GM08714 (cell line): Measurements from ENCODE around the gene CPVL.

Experiments used
- H3K4me3 ChIP-seq: fragments of 200-500 bp; sonication (Bioruptor generic); 2 replicates; pipeline ENCODE4 v1.5.1; 2014; ENCODE audit warnings: mild to moderate bottlenecking, low read length, inconsistent platforms
- ZNF274 ChIP-seq: IDR thresholded peaks from 2 replicates; pipeline ENCODE4 v1.6.1; 2012; ENCODE audit warnings: mild to moderate bottlenecking, low read depth, low read length

The CPVL gene

DNA sequence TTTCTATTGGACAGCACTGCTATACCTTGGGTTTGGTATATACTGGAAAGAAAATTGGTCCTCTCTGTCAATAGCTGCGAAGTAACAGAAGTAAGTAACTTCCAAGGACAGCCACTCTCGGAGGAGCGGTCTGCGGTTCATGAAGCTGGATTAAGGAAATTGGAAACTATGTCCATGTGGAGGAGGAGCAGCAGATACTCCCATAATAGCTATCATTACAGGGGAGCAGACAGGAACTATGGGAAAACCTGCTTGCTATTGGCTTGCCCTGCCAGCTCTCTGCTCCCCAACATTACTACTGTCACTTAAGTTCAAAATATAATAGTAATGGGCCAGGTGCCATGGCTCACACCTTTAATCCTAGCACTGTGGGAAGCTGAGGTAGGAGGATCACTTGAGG, 104.3 kb downstream of the CPVL start:
- TF ChIP-seq ZNF274, result no peak
- H3K4me3 ChIP-seq, result no peak overlapping the region

GRCh38 chr7:29040579-29040925, 105.8 kb downstream of the CPVL start:
- no peak for TF ChIP-seq ZNF274
- H3K4me3 ChIP-seq, result no peak overlapping the region

- no peak for TF ChIP-seq ZNF274
- no peak overlapping the region for H3K4me3 ChIP-seq
Observed at GRCh38 chr7:29039821-29040578, 106.3 kb downstream of the CPVL start.

DNA sequence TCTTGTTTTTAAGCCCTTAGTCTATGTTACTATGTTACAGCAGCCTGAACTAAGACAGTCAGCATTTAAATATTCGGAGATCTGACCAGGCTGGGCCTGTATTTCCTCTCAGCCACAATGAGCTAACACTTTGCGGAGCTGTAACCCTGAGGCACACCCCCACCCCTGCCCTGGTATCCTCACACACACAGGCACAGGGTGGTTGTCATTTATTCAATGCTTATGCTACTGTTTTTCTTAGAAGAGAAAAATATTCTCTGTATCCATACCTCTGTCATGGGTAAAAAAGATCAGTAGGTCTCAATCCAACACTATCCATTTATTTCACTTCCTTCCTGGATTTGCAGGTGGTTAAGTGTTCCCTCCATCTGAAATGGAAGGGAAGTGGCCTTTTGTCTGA, 107.9 kb downstream of the CPVL start:
- no peak for TF ChIP-seq ZNF274
- H3K4me3 ChIP-seq, result no peak overlapping the region

- no peak overlapping the region for H3K4me3 ChIP-seq
- no peak for TF ChIP-seq ZNF274
Observed at GRCh38 chr7:29035044-29035740, 111.1 kb downstream of the CPVL start.

GRCh38 chr7:29033584-29033983, 112.8 kb downstream of the CPVL start:
- no peak for TF ChIP-seq ZNF274
- no peak overlapping the region for H3K4me3 ChIP-seq

DNA sequence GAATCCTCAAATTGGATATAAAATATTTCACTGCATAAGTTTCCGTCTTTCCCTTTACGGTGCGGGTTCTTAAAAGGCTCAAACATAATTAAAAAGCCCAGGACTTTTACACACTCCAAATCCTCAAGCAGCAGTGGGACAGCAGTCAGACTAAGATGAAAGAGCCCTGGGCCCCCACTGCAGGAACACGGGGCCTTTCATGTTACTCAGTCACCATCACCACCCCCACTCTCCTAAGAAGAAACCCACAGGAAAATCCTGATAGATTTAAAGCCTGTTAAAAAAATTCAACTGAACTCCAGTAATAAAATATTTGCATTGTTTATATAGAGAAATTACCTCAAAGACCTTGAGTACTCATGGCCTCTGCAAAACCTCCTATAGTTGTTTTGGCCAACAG, 114.2 kb downstream of the CPVL start:
- H3K4me3 ChIP-seq, result no peak overlapping the region
- TF ChIP-seq ZNF274, result no peak

GRCh38 chr7:29030781-29031275, 115.5 kb downstream of the CPVL start:
- no peak for TF ChIP-seq ZNF274
- no peak overlapping the region for H3K4me3 ChIP-seq

DNA sequence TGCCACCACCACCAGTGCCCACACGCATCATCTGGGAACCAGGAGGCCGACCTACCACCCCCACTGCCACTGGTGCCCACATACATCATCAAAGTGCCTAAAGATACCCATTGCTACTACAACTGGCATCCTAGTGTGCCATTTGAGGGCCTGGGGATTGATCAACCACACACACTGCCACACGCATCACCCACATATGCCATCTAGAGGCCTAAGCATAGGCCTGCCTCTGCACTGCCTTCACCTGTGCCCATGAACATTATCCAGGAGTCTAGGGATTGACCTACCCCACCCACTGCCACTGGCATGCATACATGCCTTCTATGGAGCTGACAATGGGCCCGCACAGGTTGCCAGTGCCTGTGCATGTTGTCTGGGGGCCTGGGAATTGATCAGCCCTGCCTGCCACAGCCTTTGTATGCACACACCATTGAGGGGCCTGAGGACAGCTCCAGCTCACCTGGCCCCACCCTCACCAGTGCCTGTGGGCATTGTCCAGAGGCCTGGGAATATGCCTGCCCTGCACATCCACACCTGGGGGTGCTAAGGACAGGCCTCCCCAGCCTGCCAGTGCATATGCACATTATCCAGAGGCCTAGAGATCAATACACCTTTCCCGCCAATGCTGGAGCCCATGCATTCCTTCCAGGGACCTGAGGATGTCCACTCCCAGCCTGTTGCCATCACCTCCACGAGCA, 123.9 kb downstream of the CPVL start:
- no peak for TF ChIP-seq ZNF274

DNA sequence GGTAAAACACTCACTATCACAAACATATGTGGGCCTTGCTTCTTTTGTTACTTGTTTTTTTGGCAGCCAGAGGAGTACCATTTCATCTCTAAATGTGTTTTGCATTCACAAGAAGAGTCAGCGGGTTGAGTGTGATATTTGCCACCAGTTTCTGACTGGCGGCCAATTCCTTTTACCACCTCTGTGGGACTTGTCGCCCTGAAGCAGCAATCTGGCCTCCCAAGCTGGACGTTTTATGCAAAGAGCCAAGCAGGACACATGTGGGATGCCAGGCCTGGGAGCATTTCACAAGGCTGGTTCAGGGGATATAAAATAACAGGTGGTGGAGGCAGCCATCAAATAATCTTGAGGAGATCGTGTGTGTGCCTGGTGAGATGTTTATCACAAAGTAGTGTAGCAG, 126.4 kb downstream of the CPVL start:
- no peak overlapping the region for H3K4me3 ChIP-seq
- TF ChIP-seq ZNF274, result no peak

More for the DNA sequence above, 123.9 kb downstream of the CPVL start:
- H3K4me3 ChIP-seq, result no peak overlapping the region

DNA sequence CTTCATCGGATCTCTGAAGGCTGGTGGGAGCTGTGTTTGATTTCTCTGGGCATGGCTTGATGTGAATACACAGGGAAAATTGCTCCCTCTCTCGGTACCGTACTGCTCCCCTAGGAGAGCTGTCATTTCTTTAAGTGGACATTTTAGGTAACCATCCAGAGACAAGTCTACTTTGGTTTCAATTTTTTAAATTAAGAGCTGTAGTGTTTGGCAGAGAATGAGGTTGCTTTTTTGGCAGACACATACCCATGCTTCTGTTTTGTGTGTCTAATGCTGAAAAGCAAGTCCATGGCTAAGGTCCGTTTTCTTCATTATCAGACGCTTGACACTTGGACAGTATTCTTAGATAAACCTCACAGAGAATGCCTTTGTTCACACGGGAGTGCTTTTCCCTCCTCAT, 127.0 kb downstream of the CPVL start:
- no peak overlapping the region for H3K4me3 ChIP-seq
- TF ChIP-seq ZNF274, result no peak

DNA sequence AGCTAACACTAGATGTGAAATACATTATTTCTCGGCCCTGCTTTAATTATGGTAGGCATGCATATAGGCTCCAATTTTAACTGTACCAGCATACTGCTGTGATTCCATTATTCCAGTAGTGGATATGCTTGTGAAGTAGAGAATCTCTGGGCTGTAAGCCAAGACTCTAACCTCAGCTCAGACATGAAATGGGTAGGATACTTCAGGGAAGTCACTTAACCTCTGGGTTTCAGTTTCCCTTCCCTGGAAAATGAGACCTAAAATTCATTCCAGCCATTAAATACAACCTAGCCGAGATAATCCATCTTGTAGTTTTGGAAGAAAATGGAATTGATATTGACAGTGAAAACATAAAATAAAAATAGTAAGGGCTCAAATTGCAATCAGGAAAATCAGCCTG, 128.6 kb downstream of the CPVL start:
- no peak for TF ChIP-seq ZNF274
- H3K4me3 ChIP-seq, result no peak overlapping the region

GRCh38 chr7:29014725-29015124, 131.6 kb downstream of the CPVL start:
- TF ChIP-seq ZNF274, result no peak
- H3K4me3 ChIP-seq, result no peak overlapping the region

- no peak for TF ChIP-seq ZNF274
Observed at GRCh38 chr7:29013931-29014330, 132.4 kb downstream of the CPVL start.

More at GRCh38 chr7:29013931-29014330, 132.4 kb downstream of the CPVL start:
- no peak overlapping the region for H3K4me3 ChIP-seq
